Measurements from ENCODE around the gene PINK1.

PINK1 gene

DNA sequence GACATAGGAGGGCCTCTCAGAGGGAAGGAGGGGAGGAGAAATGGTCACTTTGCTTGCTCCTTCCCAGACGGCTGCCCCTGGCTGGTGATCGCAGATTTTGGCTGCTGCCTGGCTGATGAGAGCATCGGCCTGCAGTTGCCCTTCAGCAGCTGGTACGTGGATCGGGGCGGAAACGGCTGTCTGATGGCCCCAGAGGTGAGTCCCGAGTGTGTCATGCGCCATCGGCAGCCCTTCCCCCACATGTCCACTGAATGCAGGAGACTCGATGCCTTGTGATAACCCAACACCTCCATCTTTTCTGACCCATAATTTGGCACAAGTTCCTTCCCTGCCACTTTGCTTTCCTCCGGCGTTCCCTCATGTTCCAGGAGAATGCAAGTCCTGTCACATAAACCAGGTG lies 15.2 kb downstream of the PINK1 start:
- TF ChIP-seq, protein P1, sequence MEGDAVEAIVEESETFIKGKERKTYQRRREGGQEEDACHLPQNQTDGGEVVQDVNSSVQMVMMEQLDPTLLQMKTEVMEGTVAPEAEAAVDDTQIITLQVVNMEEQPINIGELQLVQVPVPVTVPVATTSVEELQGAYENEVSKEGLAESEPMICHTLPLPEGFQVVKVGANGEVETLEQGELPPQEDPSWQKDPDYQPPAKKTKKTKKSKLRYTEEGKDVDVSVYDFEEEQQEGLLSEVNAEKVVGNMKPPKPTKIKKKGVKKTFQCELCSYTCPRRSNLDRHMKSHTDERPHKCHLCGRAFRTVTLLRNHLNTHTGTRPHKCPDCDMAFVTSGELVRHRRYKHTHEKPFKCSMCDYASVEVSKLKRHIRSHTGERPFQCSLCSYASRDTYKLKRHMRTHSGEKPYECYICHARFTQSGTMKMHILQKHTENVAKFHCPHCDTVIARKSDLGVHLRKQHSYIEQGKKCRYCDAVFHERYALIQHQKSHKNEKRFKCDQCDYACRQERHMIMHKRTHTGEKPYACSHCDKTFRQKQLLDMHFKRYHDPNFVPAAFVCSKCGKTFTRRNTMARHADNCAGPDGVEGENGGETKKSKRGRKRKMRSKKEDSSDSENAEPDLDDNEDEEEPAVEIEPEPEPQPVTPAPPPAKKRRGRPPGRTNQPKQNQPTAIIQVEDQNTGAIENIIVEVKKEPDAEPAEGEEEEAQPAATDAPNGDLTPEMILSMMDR (conservative IDR thresholded peaks at IDR 0.05), result no peak

DNA sequence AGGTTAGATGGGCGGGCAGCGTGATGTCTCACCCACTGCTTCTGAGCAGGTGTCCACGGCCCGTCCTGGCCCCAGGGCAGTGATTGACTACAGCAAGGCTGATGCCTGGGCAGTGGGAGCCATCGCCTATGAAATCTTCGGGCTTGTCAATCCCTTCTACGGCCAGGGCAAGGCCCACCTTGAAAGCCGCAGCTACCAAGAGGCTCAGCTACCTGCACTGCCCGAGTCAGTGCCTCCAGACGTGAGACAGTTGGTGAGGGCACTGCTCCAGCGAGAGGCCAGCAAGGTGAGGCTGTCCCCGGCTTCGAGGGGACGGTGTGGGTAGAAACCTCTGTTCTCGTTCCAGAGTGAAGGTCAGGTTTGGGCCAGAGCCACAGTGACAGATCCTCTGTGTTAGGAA lies 15.7 kb downstream of the PINK1 start:
- TF ChIP-seq, protein P1 (conservative IDR thresholded peaks at IDR 0.05), result no peak
- no peak overlapping the region for H3K27ac ChIP-seq

More for the DNA sequence above, 15.2 kb downstream of the PINK1 start:
- H3K27ac ChIP-seq, result no peak overlapping the region

DNA sequence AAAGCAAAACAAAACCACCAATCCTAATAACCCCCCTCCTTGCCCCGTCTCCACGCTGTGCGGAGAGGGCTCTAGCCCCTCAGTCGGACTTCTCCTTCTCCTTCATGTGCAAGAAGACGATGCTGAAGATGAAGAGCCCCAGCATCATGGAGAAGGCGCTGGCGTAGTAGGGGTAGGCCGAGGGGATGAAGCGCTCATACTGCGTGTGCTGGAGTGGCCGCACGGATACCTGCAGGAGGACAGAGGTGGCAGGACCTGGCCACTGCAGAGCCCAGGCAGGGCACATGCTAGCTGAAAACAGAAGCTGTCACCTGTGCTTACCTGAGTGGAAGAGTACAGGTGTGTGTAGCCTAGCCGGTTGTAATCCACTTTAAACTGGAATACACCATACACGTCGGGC lies 19.0 kb downstream of the PINK1 start:
- TF ChIP-seq, protein P1 (conservative IDR thresholded peaks at IDR 0.05), result no peak

DNA sequence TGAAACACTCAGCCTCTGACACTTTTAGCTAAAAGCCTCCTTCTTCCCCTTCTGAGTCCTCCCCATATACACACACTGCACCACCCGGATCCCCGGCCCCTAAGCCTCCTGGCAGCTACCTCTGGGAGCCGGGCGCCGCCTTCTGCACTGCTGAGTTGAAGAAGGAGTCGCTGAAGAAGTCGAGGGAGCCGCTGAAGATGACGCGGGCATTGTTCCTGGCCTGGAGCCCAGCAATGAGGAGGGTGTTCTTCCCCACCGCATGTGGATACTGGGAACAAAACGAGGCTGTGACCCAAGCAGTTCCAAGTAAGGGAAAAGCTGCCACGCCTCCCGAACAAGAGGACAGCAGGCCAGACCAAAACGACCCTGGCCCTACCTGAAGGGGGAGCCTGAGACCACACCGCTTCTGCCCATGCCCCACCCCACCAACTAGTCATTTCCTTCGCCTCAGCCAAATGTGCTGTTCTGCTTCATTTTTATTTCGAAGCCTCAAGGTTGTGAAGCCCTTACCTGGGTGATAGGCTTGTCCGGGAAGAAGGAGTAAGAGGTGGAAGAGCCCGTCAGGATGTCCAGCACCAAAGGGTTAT lies 20.9 kb downstream of the PINK1 start:
- TF ChIP-seq, protein P1 (conservative IDR thresholded peaks at IDR 0.05), result no peak
- no peak overlapping the region for H3K27ac ChIP-seq

More for the DNA sequence above, 19.0 kb downstream of the PINK1 start:
- no peak overlapping the region for H3K27ac ChIP-seq

DNA sequence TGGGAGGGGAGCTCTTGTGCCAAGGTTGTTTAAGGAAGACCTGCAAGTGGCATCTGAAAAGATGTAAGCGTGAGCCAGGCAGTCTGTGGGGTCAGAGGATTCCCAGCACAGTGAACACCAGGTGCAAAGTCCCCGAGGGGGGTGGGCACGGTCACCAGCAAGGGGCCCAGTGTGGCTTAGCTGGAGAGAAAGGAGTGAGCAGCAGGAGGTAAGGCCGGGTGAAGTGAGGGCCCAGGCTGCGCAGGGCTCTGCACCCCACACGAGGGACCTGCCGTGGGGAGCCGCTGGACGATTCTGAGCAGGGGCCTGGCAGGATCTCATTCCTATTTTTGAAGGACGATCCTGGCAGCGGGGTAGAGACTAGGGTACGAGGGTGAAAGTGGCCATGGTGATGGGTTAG lies 23.8 kb downstream of the PINK1 start:
- no peak overlapping the region for H3K27ac ChIP-seq
- TF ChIP-seq, protein P1 (conservative IDR thresholded peaks at IDR 0.05), result no peak

DNA sequence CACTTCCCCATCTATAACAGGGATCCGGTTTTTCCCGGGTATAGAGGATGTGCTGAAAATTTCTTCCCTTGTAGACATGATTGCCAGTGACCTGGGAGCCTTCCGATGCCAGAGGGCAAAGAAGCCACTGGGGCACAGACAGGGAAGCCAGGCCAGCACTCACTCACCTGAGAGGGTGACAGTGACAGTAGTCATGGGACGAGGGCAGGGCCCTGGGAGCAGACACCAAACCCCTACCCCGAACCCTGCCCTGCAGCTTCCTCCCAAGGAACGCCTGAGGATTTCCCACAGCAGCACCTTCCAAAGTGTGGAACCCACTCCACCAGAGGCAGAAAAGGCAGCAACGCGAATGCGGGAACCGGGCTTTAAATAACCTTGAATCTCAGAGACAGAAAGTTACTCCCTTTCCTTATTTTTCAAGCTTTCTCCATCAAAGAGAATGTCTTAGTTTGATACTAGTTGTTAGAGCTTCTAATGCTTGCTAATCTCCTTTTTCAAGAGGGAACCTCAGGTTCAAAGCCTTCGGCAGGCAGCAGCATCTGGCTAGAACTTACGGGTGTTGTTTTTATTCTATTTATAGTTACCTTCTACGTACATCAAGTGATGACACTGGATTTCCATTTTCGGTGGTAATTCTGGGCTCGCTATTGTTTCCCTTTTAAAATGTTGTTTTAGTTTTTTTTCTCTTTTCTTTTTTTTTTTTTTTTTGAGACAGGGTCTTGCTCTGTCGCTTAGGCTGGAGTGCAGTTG lies 25.1 kb downstream of the PINK1 start:
- TF ChIP-seq, protein P1 (conservative IDR thresholded peaks at IDR 0.05), result no peak
- H3K27ac ChIP-seq, result no peak overlapping the region

DNA sequence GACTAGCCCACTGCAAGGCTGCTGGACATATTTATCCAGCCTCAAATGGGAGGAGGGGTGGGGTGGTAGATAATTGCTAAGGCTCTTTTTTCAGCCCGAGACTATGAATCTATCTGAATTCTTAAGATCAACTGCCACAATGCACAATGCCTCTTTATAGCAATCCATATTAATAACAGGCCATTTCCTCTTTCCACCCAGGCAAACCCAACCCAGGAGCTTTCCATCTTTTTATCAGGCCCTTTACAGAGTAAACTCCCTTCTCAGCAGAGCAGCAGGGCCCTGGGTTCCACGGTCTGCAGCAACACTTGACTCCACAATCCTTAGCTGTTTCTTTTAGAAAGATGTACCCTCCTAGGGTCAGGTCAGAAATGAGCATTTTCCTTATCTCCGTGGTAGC lies 27.1 kb downstream of the PINK1 start:
- peak overlapping the region; percentile 90 for H3K27ac ChIP-seq
- TF ChIP-seq, protein P1 (conservative IDR thresholded peaks at IDR 0.05), result no peak
